Activated B cell treated with CpG ODN at 0.5 μM for 24 hours (primary cell): ENCODE results near the gene NRXN3. TPM values are rescaled to one million over a fixed set of nuclear protein-coding genes. Genes with fewer than 3 reads are reported as not detected.

Source experiments
- ATAC-seq: fragments of 200-7000 bp; cut with Tn5 transposase; one replicate; pipeline ENCODE4 v1.10.0; 2021; ENCODE audit warnings: low read depth, mild to moderate bottlenecking, moderate library complexity
- CTCF ChIA-PET: fragments of 350-600 bp; sonication (Branson Sonifier 250); formaldehyde crosslinking; loops from one replicate; lab custom pipeline; 2021; ENCODE audit warnings: antibody characterized with exemption; lab: Charles Lee
- POLR2A ChIA-PET: fragments of 350-600 bp; sonication (Branson Sonifier 250); formaldehyde crosslinking; loops from one replicate; lab custom pipeline; 2021; ENCODE audit warnings: antibody characterized with exemption; lab: Charles Lee
- DNase-seq: peaks from one replicate; pipeline ENCODE4 v3.0.0; 2022
- H3K27ac Mint-ChIP-seq: one replicate; pipeline ENCODE4 v1.8.0; 2020; ENCODE audit warnings: mixed read lengths
- H3K27me3 Mint-ChIP-seq: one replicate; pipeline ENCODE4 v1.8.0; 2021; ENCODE audit warnings: mixed read lengths
- H3K36me3 Mint-ChIP-seq: one replicate; pipeline ENCODE4 v1.8.0; 2021; ENCODE audit warnings: low read depth, mixed read lengths
- H3K4me1 Mint-ChIP-seq: one replicate; pipeline ENCODE4 v1.8.0; 2021; ENCODE audit warnings: mixed read lengths
- H3K4me3 Mint-ChIP-seq: one replicate; pipeline ENCODE4 v1.8.0; 2020; ENCODE audit warnings: mild to moderate bottlenecking, mixed read lengths
- H3K9me3 Mint-ChIP-seq: one replicate; pipeline ENCODE4 v1.8.0; 2020; ENCODE audit warnings: mixed read lengths
- CTCF ChIP-seq: fragments of 200-600 bp; IDR thresholded peaks from one replicate; pipeline ENCODE4 v1.8.0; 2022; ENCODE audit warnings: antibody characterized with exemption, mild to moderate bottlenecking
- intact Hi-C: fragments of 100-400 bp; cut with micrococcal nuclease; formaldehyde crosslinking; loops from one replicate; pipeline ENCODE4 v1.15.1; 2024
- total RNA-seq: library from RNA; stranded (reverse); gene quantifications from 2 replicates; pipeline ENCODE4 v1.2.3, GENCODE V29; 2022

The NRXN3 gene
- total RNA-seq, 1 donor from 2014 or later: not detected

DNA sequence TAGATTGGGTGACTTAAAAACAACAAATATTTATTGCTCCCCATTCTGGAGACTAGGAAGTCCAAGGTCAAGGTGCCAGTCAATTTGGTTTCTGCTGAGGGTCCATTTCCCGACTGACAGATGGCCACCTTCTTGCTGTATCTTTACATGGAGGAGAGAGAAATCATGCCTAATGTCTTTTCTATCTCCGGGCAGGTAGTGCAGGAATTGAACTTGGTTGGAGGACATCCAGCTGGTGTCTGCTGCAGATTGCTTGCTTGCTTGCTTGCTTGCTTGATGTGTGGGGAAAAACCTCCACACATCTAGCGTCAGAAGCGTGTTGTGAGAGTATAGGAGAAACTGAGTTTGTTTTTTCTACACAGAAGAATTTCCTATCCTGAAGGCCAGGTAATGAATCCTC, 1479.7 kb downstream of the NRXN3 start:
- H3K9me3 Mint-ChIP-seq: peaks cover 7% of the 10 kb centered on the region
- CTCF ChIA-PET: no interaction called here

DNA sequence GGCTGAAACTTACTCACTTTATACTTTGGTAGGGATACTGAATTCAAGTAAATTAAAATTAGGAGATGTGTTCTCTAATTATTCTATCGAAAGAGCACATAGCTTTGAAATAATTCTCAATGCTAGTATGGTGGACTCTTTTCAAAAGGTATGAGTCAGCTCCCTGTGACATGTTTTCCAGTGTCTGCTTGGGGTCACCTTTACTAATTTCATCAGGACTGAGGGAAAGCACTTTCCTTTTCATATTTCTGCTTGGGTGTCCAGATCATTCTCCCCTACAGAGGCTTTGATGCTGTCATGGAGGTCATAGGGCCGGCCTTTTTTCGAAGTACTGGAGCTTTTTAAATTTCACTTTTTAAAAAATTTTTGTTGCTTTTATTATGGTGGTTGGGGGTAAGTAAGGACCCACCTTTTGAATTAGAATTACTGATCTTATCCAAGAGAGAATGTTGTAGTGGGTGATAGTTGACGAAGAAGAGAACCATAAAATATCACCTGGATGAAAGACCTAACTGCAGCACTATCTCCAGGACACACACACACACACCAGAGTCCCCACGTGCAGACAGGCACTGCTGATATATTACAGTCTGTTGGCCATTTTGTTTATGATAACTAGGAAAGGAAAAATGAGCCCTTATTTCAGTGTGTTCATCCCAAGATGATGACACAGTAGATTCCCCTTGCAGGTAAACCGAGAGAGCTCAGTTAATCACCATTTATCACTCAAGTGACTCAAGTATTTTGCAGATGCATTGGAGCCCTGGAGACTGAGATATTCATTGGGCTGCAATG, 1482.5 kb downstream of the NRXN3 start:
- Mint-ChIP-seq H3K27me3 (no peaks in the 10 kb centered on the region), H3K27ac (no peak overlapping the region), H3K9me3 (peaks cover 7% of the 10 kb centered on the region), H3K36me3 (no peaks in the 10 kb centered on the region), H3K4me3 (no peak overlapping the region), H3K4me1 (no peaks in the 10 kb centered on the region)
- ATAC-seq (no peak), DNase-seq (no peak)
- POLR2A ChIA-PET: no interaction called here
- intact Hi-C loops: no loop called here
- CTCF ChIA-PET: no interaction called here
- no peak for TF ChIP-seq CTCF

More for the DNA sequence above, 1479.7 kb downstream of the NRXN3 start:
- H3K27me3 Mint-ChIP-seq: no peaks in the 10 kb centered on the region
- no peak for DNase-seq
- H3K4me1 Mint-ChIP-seq: no peaks in the 10 kb centered on the region
- POLR2A ChIA-PET: no interaction called here
- H3K27ac Mint-ChIP-seq: no peak overlapping the region
- no peak for ATAC-seq
- TF ChIP-seq CTCF: no peak
- intact Hi-C loops: loop anchor here (1.0 kb wide), 1 partner anchor 11 kb away; no protein-coding TSS in a partner anchor
- H3K36me3 Mint-ChIP-seq: no peaks in the 10 kb centered on the region
- H3K4me3 Mint-ChIP-seq: no peak overlapping the region

DNA sequence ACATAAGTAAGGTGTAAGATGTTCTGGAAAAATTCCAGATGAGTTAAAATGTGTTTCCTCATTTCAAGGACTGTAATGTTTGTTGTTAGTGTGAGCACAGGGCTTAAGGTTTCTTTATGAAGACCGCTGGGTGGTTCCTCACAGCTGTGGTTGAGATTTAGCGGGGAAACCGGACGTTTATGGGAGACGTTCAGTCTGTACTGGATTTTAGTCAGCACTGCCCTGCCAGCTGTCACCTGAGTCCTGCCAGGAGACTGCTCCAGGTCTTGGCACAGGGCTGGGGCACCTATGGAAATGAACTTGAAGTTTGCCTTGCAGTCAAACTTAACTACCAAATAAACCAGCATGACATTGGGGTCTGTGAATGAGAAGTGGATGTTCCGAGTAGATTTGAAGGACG, 1485.9 kb downstream of the NRXN3 start:
- POLR2A ChIA-PET: no interaction called here
- Mint-ChIP-seq H3K36me3 (no peaks in the 10 kb centered on the region), H3K4me3 (no peak overlapping the region), H3K9me3 (peaks cover 4% of the 10 kb centered on the region), H3K4me1 (no peaks in the 10 kb centered on the region), H3K27ac (no peak overlapping the region), H3K27me3 (no peaks in the 10 kb centered on the region)
- no peak for TF ChIP-seq CTCF
- intact Hi-C loops: no loop called here
- DNase-seq (no peak), ATAC-seq (no peak)
- CTCF ChIA-PET: no interaction called here

- CTCF ChIA-PET: no interaction called here
- DNase-seq: no peak
Observed at GRCh38 chr14:79656496-79656895, 1486.3 kb downstream of the NRXN3 start.

DNA sequence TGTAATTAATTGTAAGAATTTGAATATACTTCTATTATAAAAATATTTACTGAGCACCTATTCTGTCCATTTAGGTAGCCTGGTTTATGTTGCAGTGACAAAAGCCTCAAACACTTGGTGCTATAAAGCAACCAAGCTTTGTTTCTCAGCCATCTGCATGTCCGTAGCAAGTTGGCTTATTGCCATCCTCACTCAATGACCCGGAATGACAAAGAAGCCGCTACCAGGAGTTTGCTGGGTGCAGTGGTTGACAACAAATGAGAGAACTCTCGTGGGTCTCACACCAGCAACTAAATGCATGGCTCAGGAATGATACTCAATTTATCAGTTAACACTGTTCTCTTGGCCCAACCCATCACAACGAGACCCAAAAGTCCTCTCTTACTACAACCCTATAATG, 1488.0 kb downstream of the NRXN3 start:
- Mint-ChIP-seq H3K27me3 (no peaks in the 10 kb centered on the region), H3K27ac (no peak overlapping the region), H3K9me3 (peaks cover 2% of the 10 kb centered on the region), H3K36me3 (no peaks in the 10 kb centered on the region), H3K4me1 (no peaks in the 10 kb centered on the region), H3K4me3 (no peak overlapping the region)
- ChIA-PET CTCF (no interaction called here), POLR2A (no interaction called here)
- TF ChIP-seq CTCF: no peak
- intact Hi-C loops: no loop called here
- DNase-seq: no peak
- ATAC-seq: no peak

More at GRCh38 chr14:79656496-79656895, 1486.3 kb downstream of the NRXN3 start:
- H3K27me3 Mint-ChIP-seq: no peaks in the 10 kb centered on the region
- POLR2A ChIA-PET: no interaction called here
- H3K27ac Mint-ChIP-seq: no peak overlapping the region
- no peaks in the 10 kb centered on the region for H3K36me3 Mint-ChIP-seq
- no peak for TF ChIP-seq CTCF
- no peaks in the 10 kb centered on the region for H3K9me3 Mint-ChIP-seq
- no peak for ATAC-seq
- H3K4me3 Mint-ChIP-seq: no peak overlapping the region
- H3K4me1 Mint-ChIP-seq: no peaks in the 10 kb centered on the region
- intact Hi-C loops: no loop called here
